ENCODE results near the gene EPX.

EPX gene

DNA sequence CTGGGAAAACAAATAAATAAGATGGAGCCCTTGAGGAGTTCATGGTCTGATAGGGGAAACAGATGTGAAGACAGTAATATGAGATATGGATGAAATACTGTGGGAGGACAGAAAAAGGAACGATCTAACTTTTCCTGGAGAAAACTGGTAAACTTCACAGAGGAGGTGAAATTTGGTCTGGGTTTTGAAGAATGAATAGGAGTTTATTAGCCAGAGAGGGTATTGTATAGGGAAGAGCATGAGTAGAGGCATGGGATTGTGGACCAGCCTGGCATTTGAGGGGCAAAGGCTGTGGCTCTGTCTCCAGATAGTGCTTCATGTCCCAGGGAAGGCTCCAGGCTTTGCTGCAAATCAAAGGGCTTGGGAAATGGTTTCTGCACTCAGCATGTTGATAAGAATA lies 47.5 kb downstream of the EPX start:
- Histone ChIP-seq H3K27me3 (ENCODE audit: insufficient read depth, low read length, poor library complexity) (no peaks in the 10 kb centered on the region), H3K23ac (ENCODE audit: low read length) (no peak overlapping the region), H3K9ac (ENCODE audit: low read length) (no peak overlapping the region), H3K27ac (ENCODE audit: low read depth, low read length) (no peak overlapping the region), H2BK120ac (ENCODE audit: low read depth, low read length) (no peak overlapping the region), H2BK5ac (ENCODE audit: low read length) (no peak overlapping the region), H3K79me1 (ENCODE audit: low read length) (no peaks in the 10 kb centered on the region), H4K8ac (ENCODE audit: low read depth, low read length) (no peak overlapping the region), H3K79me2 (ENCODE audit: control insufficient read depth, insufficient read depth, low read length) (no peaks in the 10 kb centered on the region), H3K4ac (ENCODE audit: low read depth, low read length) (no peak overlapping the region), H3K4me1 (ENCODE audit: control insufficient read depth, low read depth, low read length) (no peaks in the 10 kb centered on the region), H3K4me3 (ENCODE audit: low read length) (no peak overlapping the region), H4K5ac (ENCODE audit: low read length) (no peak overlapping the region), H3K18ac (ENCODE audit: low read length) (no peak overlapping the region), H3K4me2 (ENCODE audit: low read length) (no peak overlapping the region), H2AK5ac (ENCODE audit: low read length) (no peak overlapping the region), H2BK15ac (replicated peaks; ENCODE audit: low read depth) (no peak overlapping the region), H3K36me3 (ENCODE audit: control insufficient read depth, insufficient read depth, low read length) (no peaks in the 10 kb centered on the region), H3K56ac (ENCODE audit: low read length) (no peak overlapping the region)
- WGBS (ENCODE audit: extremely low coverage, insufficient coverage, low lambda C conversion rate) = no CpG with 5 or more reads among the region's 1 CpG
- DNase-seq = no peak

DNA sequence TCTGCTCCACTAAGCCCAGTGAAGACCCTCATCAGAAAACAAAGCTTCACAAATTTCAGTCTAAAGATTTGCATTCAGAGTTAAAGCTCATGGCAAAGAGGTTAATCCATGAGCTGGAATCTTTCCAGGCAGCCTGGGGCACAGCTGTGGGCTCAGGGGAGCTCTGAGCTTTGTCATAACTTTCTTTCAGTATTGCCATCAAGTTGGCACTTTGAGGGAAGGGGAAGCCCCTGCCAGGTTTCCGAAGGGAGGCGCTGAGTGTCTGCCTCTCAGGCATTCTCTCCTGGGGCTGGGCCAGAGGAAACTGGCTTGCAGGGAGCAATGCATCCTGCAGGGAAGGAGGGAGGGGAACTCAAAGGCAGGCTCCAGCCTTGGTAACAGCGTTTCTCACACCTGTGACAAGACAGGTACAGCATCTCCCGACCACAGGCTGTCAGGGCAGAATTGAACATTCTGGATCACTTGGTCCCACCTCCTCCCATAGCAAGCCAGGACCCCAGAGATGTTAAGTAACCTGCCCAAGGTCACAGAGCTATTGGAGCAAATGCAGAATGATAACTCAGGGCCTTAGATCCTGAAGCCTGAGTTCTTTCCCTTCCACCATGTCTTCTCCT lies 49.8 kb downstream of the EPX start:
- no peak overlapping the region for H2BK15ac ChIP-seq (replicated peaks; ENCODE audit: low read depth)
- H3K4ac ChIP-seq (ENCODE audit: low read depth, low read length) = no peak overlapping the region
- no peaks in the 10 kb centered on the region for H3K79me1 ChIP-seq (ENCODE audit: low read length)
- no peaks in the 10 kb centered on the region for H3K4me1 ChIP-seq (ENCODE audit: control insufficient read depth, low read depth, low read length)
- H3K18ac ChIP-seq (ENCODE audit: low read length) = no peak overlapping the region
- H4K5ac ChIP-seq (ENCODE audit: low read length) = no peak overlapping the region
- WGBS (ENCODE audit: extremely low coverage, insufficient coverage, low lambda C conversion rate) = no CpG with 5 or more reads among the region's 4 CpGs
- DNase-seq = peak; percentile 46
- H3K23ac ChIP-seq (ENCODE audit: low read length) = no peak overlapping the region
- no peaks in the 10 kb centered on the region for H3K36me3 ChIP-seq (ENCODE audit: control insufficient read depth, insufficient read depth, low read length)
- H4K8ac ChIP-seq (ENCODE audit: low read depth, low read length) = no peak overlapping the region
- no peaks in the 10 kb centered on the region for H3K79me2 ChIP-seq (ENCODE audit: control insufficient read depth, insufficient read depth, low read length)
- no peak overlapping the region for H3K4me3 ChIP-seq (ENCODE audit: low read length)
- H3K4me2 ChIP-seq (ENCODE audit: low read length) = no peak overlapping the region
- no peaks in the 10 kb centered on the region for H3K27me3 ChIP-seq (ENCODE audit: insufficient read depth, low read length, poor library complexity)
- H3K56ac ChIP-seq (ENCODE audit: low read length) = no peak overlapping the region
- no peak overlapping the region for H3K27ac ChIP-seq (ENCODE audit: low read depth, low read length)
- no peak overlapping the region for H2BK120ac ChIP-seq (ENCODE audit: low read depth, low read length)
- no peak overlapping the region for H2BK5ac ChIP-seq (ENCODE audit: low read length)
- no peak overlapping the region for H2AK5ac ChIP-seq (ENCODE audit: low read length)
- no peak overlapping the region for H3K9ac ChIP-seq (ENCODE audit: low read length)

DNA sequence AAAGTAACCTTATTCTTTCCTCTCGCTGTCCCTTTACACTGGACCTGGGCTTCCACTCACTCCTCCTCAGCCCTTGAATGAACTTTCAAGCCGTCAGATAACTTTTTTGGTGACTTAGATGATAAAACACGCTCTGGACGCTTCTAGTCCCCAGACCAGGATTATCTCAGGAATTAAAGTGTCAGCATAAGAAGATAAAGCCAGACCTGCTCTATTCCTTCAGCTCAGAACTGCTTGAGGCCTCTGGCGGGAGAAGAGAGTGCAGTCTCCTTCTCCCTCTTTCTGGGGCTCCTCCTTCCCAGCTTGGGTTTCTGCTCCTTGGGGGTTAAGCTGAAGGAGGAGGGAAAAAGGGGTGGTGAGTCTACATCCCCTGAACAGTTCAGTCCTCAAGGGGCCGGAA lies 52.4 kb downstream of the EPX start:
- Histone ChIP-seq H3K79me2 (ENCODE audit: control insufficient read depth, insufficient read depth, low read length) (no peaks in the 10 kb centered on the region), H3K27me3 (ENCODE audit: insufficient read depth, low read length, poor library complexity) (peaks cover 15% of the 10 kb centered on the region), H3K9ac (ENCODE audit: low read length) (no peak overlapping the region), H3K18ac (ENCODE audit: low read length) (no peak overlapping the region), H3K23ac (ENCODE audit: low read length) (no peak overlapping the region), H3K27ac (ENCODE audit: low read depth, low read length) (no peak overlapping the region), H4K5ac (ENCODE audit: low read length) (no peak overlapping the region), H3K4ac (ENCODE audit: low read depth, low read length) (no peak overlapping the region), H3K36me3 (ENCODE audit: control insufficient read depth, insufficient read depth, low read length) (no peaks in the 10 kb centered on the region), H2BK120ac (ENCODE audit: low read depth, low read length) (no peak overlapping the region), H3K4me3 (ENCODE audit: low read length) (no peak overlapping the region), H4K8ac (ENCODE audit: low read depth, low read length) (no peak overlapping the region), H3K4me1 (ENCODE audit: control insufficient read depth, low read depth, low read length) (no peaks in the 10 kb centered on the region), H3K4me2 (ENCODE audit: low read length) (no peak overlapping the region), H2BK5ac (ENCODE audit: low read length) (no peak overlapping the region), H2BK15ac (replicated peaks; ENCODE audit: low read depth) (no peak overlapping the region), H3K79me1 (ENCODE audit: low read length) (no peaks in the 10 kb centered on the region), H2AK5ac (ENCODE audit: low read length) (no peak overlapping the region), H3K56ac (ENCODE audit: low read length) (no peak overlapping the region)
- no CpG with 5 or more reads among the region's 6 CpGs for WGBS (ENCODE audit: extremely low coverage, insufficient coverage, low lambda C conversion rate)
- DNase-seq = no peak

DNA sequence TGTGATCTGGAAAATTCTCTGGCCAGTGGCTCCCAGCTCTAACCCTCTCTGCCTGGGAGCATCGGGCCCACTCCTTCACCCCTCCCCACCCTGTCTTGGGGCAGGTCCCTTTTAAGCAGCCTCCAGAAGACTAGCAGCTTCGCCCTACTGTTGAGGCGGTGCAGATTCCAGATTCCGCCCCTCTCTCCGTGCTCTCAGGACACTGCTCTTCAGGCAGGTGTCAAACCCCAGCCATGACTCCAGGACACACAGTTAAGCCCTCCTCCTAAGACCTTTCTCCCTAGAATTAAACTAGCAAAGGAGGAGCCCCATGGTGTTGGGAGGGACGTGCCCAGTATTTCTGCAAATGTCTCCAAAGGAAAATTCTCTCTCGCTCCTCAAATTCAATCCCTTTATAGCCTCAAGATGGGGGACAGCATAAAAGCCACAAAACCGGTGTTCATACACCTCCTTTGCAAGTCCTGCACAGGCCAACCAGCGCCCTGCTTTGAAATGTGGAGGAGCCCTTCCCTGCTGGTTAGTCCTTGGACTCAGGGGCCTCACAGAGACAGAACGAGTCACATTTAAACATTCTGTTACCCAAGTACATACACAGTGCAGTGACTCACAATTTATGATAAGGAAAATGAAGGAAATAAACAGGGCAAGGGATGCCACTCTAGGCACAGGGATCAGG lies 53.0 kb downstream of the EPX start:
- no peaks in the 10 kb centered on the region for H3K36me3 ChIP-seq (ENCODE audit: control insufficient read depth, insufficient read depth, low read length)

DNA sequence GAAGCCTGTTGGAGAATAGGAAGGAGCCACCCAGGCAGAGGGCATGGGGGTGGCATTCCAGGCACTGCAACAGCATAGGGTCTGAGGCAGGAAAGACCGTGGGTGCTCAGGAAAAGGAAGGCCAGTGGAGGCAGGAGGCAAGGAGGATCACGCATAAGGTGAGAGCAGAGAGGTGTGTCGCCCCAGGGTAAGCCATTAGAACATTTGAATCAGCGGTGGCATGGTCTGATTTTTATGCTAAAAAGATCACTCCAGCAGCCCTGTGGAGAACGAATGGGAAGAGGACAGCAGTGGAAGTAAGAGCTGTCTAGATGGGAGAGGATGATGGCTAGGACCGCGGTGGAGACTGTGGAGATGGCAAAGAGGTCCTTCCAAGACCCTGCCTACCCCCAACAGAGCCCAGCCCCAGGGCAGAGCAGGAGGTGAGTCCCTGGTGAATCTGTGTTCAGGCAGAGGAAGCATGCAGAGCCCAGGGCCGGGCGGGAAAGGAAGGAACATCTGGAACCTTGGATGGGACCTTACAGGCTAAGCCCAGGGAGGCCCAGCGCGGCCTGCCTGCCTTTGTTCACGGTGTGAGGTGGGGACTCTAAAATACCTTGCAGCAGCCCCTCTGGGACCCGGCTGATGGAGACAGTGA lies 53.7 kb downstream of the EPX start:
- Histone ChIP-seq H3K56ac (ENCODE audit: low read length) (no peak overlapping the region), H2BK5ac (ENCODE audit: low read length) (no peak overlapping the region), H3K27ac (ENCODE audit: low read depth, low read length) (no peak overlapping the region), H2AK5ac (ENCODE audit: low read length) (no peak overlapping the region), H3K79me2 (ENCODE audit: control insufficient read depth, insufficient read depth, low read length) (no peaks in the 10 kb centered on the region), H3K79me1 (ENCODE audit: low read length) (no peaks in the 10 kb centered on the region), H3K23ac (ENCODE audit: low read length) (peak overlapping the region; percentile 29), H3K36me3 (ENCODE audit: control insufficient read depth, insufficient read depth, low read length) (no peaks in the 10 kb centered on the region), H3K9ac (ENCODE audit: low read length) (no peak overlapping the region), H3K4me3 (ENCODE audit: low read length) (no peak overlapping the region), H2BK120ac (ENCODE audit: low read depth, low read length) (no peak overlapping the region), H2BK15ac (replicated peaks; ENCODE audit: low read depth) (no peak overlapping the region), H4K8ac (ENCODE audit: low read depth, low read length) (no peak overlapping the region), H3K4me1 (ENCODE audit: control insufficient read depth, low read depth, low read length) (no peaks in the 10 kb centered on the region), H3K4ac (ENCODE audit: low read depth, low read length) (no peak overlapping the region), H3K27me3 (ENCODE audit: insufficient read depth, low read length, poor library complexity) (peaks cover 20% of the 10 kb centered on the region), H4K5ac (ENCODE audit: low read length) (no peak overlapping the region), H3K4me2 (ENCODE audit: low read length) (no peak overlapping the region), H3K18ac (ENCODE audit: low read length) (no peak overlapping the region)
- no peak for DNase-seq
- no CpG with 5 or more reads among the region's 13 CpGs for WGBS (ENCODE audit: extremely low coverage, insufficient coverage, low lambda C conversion rate)

More for the DNA sequence above, 53.0 kb downstream of the EPX start:
- no CpG with 5 or more reads among the region's 10 CpGs for WGBS (ENCODE audit: extremely low coverage, insufficient coverage, low lambda C conversion rate)
- H3K79me1 ChIP-seq (ENCODE audit: low read length) = no peaks in the 10 kb centered on the region
- no peak for DNase-seq
- no peak overlapping the region for H3K9ac ChIP-seq (ENCODE audit: low read length)
- no peak overlapping the region for H3K56ac ChIP-seq (ENCODE audit: low read length)
- H3K4ac ChIP-seq (ENCODE audit: low read depth, low read length) = no peak overlapping the region
- no peak overlapping the region for H4K8ac ChIP-seq (ENCODE audit: low read depth, low read length)
- no peak overlapping the region for H3K4me3 ChIP-seq (ENCODE audit: low read length)
- no peak overlapping the region for H2BK120ac ChIP-seq (ENCODE audit: low read depth, low read length)
- H3K4me1 ChIP-seq (ENCODE audit: control insufficient read depth, low read depth, low read length) = no peaks in the 10 kb centered on the region
- H2AK5ac ChIP-seq (ENCODE audit: low read length) = no peak overlapping the region
- peaks cover 20% of the 10 kb centered on the region for H3K27me3 ChIP-seq (ENCODE audit: insufficient read depth, low read length, poor library complexity)
- H3K18ac ChIP-seq (ENCODE audit: low read length) = no peak overlapping the region
- H3K4me2 ChIP-seq (ENCODE audit: low read length) = no peak overlapping the region
- no peak overlapping the region for H2BK15ac ChIP-seq (replicated peaks; ENCODE audit: low read depth)
- H3K23ac ChIP-seq (ENCODE audit: low read length) = peak overlapping the region; percentile 29
- H3K27ac ChIP-seq (ENCODE audit: low read depth, low read length) = no peak overlapping the region
- H4K5ac ChIP-seq (ENCODE audit: low read length) = no peak overlapping the region
- H3K79me2 ChIP-seq (ENCODE audit: control insufficient read depth, insufficient read depth, low read length) = no peaks in the 10 kb centered on the region
- H2BK5ac ChIP-seq (ENCODE audit: low read length) = no peak overlapping the region

Data from mesendoderm (in vitro differentiated cells).